ENCODE results near the gene PDZD2.

GRCh38 chr5:31860726-31861433, 221.9 kb downstream of the PDZD2 start:
- TF ChIP-seq CTCF (IDR thresholded peaks at IDR 0.05) (no peak), POLR2A (IDR thresholded peaks at IDR 0.05) (no peak), EP300 (IDR thresholded peaks at IDR 0.05) (no peak)

Data from stomach (tissue), 4 donors.